ENCODE results near the gene PRM3. TPM values are rescaled to one million over a fixed set of nuclear protein-coding genes. Genes with fewer than 3 reads are reported as not detected.

Gene PRM3
- total and polyA plus RNA-seq, 2 experiments from 2014 or later = not detected

DNA sequence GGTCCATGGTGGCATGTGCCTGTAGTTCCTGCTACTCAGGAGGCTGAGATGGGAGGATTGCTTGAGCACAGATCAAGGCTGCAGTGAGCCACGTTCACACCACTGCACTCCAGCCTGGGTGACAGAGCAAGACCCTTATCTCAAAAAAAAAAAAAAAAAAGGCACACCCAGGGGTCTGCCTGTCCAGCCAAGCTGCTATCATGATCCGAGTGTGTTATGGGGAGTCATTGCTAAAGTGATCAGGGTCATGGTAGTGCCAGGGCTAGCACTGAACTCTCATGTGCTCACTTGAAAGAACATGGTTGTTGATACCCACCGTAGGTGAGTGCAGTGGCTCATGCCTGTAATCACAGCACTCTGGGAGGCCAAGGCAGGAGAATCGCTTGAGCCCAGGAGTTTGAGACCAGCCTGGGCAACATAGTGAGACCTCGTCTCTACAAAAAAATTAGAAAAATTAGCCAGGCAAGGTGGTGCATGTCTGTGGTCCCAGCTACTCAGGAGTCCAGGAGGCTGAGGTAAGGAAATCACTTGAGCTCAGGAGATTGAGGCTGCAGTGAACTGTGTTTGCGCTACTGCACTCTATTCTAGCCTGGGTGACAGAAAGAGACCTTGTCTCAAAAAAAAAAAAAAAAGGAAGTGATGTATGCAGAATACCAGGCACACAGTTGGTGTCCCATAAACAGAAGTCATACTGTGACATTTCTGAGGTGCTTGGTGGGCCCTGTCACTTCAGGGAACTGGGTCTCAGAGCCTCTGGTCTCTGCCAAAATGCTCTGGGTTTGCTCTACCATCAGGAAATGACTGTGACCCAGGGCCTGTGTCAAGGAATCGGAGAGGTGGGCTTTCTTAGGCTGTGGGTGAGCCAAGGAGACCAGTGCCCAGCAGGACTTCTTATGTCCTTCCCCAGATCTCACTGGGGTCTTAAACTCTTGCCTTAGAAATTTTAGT is 5.5 kb upstream of the PRM3 start:
- H3K9me2 ChIP-seq (ENCODE audit: insufficient read depth) = no peaks in the 10 kb centered on the region
- in situ Hi-C loops (cut with MboI) = no loop called here
- TF ChIP-seq EZH2 (IDR thresholded peaks at IDR 0.05; ENCODE audit: insufficient read depth, poor library complexity, severe bottlenecking) = no peak
- TF ChIP-seq EZH2phosphoT487 (IDR thresholded peaks at IDR 0.05; ENCODE audit: insufficient read depth, low read depth) = no peak
- H3K9ac ChIP-seq = no peak overlapping the region
- no peak for DNase-seq
- WGBS, 2 experiments (ENCODE audit: low coverage in 1 of 2, low lambda C conversion rate in 2 of 2, missing lambda C conversion rate in 2 of 2) = 71% methylated on average over 7 of the region's 7 CpGs
- H3K79me2 ChIP-seq (ENCODE audit: insufficient read depth) = no peaks in the 10 kb centered on the region
- no peaks in the 10 kb centered on the region for H3K4me1 ChIP-seq (ENCODE audit: insufficient read depth)
- H3K36me3 ChIP-seq (ENCODE audit: low read depth) = no peaks in the 10 kb centered on the region
- H3K27me3 ChIP-seq (replicated peaks; ENCODE audit: insufficient read depth) = no peaks in the 10 kb centered on the region
- no peak overlapping the region for H3K4me3 ChIP-seq
- no peaks in the 10 kb centered on the region for H3F3A ChIP-seq (ENCODE audit: insufficient read depth)
- no peak overlapping the region for H2AFZ ChIP-seq
- H3K4me2 ChIP-seq (ENCODE audit: unreplicated experiment) = no peak overlapping the region
- no peak overlapping the region for H3K27ac ChIP-seq
- H4K20me1 ChIP-seq (ENCODE audit: insufficient read depth) = no peaks in the 10 kb centered on the region
- H3K9me3 ChIP-seq (ENCODE audit: low read depth) = no peaks in the 10 kb centered on the region

DNA sequence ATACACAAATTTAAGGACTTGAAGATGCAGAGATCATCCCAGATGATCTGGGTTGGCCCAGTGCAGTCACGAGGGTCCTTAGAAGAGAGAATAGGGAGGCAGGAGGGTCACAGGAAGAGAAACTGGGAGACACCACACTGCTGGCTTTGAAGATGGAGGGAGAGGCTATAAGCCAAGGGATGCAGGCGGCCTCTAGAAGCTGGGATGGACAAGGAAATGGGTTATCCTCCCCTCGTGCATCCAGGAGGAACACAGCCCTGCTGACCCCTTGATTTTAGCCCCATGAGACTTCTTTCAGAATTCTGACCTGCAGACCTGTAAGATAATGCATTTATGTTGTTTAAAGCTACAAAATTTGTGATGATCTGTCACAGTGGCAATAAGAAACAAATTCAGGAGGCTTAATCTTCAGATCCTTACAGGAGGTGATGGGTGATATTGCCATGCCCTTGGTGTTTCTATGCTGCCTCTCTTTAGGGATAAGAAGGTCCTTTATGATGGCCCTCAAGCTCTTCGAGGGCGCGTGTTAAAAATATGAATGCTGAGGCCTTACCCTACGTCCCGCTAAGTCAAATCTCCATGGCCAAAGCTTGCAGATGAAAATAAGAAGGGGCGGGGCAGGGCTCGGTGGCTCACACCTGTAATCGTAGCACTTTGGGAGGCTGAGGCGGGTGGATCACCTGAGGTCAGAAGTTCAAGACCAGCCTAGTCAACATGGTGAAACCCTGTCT is 4.3 kb upstream of the PRM3 start:
- no peak overlapping the region for H2AFZ ChIP-seq
- H3K79me2 ChIP-seq (ENCODE audit: insufficient read depth) = no peaks in the 10 kb centered on the region
- no peaks in the 10 kb centered on the region for H3F3A ChIP-seq (ENCODE audit: insufficient read depth)
- H3K9me2 ChIP-seq (ENCODE audit: insufficient read depth) = no peaks in the 10 kb centered on the region
- no peaks in the 10 kb centered on the region for H3K9me3 ChIP-seq (ENCODE audit: low read depth)
- H3K27me3 ChIP-seq (replicated peaks; ENCODE audit: insufficient read depth) = no peaks in the 10 kb centered on the region
- no peak overlapping the region for H3K9ac ChIP-seq
- in situ Hi-C loops (cut with MboI) = no loop called here
- H4K20me1 ChIP-seq (ENCODE audit: insufficient read depth) = no peaks in the 10 kb centered on the region
- H3K4me1 ChIP-seq (ENCODE audit: insufficient read depth) = no peaks in the 10 kb centered on the region
- 76 to 78% methylated on average over 12 of the region's 12 CpGs for WGBS, 2 experiments (ENCODE audit: low coverage in 1 of 2, low lambda C conversion rate in 2 of 2, missing lambda C conversion rate in 2 of 2)
- no peak for DNase-seq
- H3K4me3 ChIP-seq = no peak overlapping the region
- no peak overlapping the region for H3K4me2 ChIP-seq (ENCODE audit: unreplicated experiment)
- H3K36me3 ChIP-seq (ENCODE audit: low read depth) = no peaks in the 10 kb centered on the region
- no peak overlapping the region for H3K27ac ChIP-seq
- TF ChIP-seq EZH2phosphoT487 (IDR thresholded peaks at IDR 0.05; ENCODE audit: insufficient read depth, low read depth) (no peak), EZH2 (IDR thresholded peaks at IDR 0.05; ENCODE audit: insufficient read depth, poor library complexity, severe bottlenecking) (no peak)

GRCh38 chr16:11276896-11277593 is 3.6 kb upstream of the PRM3 start:
- no peaks in the 10 kb centered on the region for H3K9me3 ChIP-seq (ENCODE audit: low read depth)
- H3K36me3 ChIP-seq (ENCODE audit: low read depth) = no peaks in the 10 kb centered on the region
- no peak overlapping the region for H3K27ac ChIP-seq
- H3F3A ChIP-seq (ENCODE audit: insufficient read depth) = no peaks in the 10 kb centered on the region
- no peak overlapping the region for H3K4me2 ChIP-seq (ENCODE audit: unreplicated experiment)
- H3K9me2 ChIP-seq (ENCODE audit: insufficient read depth) = no peaks in the 10 kb centered on the region
- TF ChIP-seq EZH2phosphoT487 (IDR thresholded peaks at IDR 0.05; ENCODE audit: insufficient read depth, low read depth) (no peak), EZH2 (IDR thresholded peaks at IDR 0.05; ENCODE audit: insufficient read depth, poor library complexity, severe bottlenecking) (no peak)
- no peaks in the 10 kb centered on the region for H3K79me2 ChIP-seq (ENCODE audit: insufficient read depth)
- no peak overlapping the region for H3K9ac ChIP-seq
- no peak for DNase-seq
- H4K20me1 ChIP-seq (ENCODE audit: insufficient read depth) = no peaks in the 10 kb centered on the region
- in situ Hi-C loops (cut with MboI) = no loop called here
- WGBS, 2 experiments (ENCODE audit: low coverage in 1 of 2, low lambda C conversion rate in 2 of 2, missing lambda C conversion rate in 2 of 2) = 49 to 50% methylated on average over 11 of the region's 11 CpGs
- H2AFZ ChIP-seq = no peak overlapping the region
- H3K4me1 ChIP-seq (ENCODE audit: insufficient read depth) = no peaks in the 10 kb centered on the region
- no peaks in the 10 kb centered on the region for H3K27me3 ChIP-seq (replicated peaks; ENCODE audit: insufficient read depth)
- H3K4me3 ChIP-seq = no peak overlapping the region

DNA sequence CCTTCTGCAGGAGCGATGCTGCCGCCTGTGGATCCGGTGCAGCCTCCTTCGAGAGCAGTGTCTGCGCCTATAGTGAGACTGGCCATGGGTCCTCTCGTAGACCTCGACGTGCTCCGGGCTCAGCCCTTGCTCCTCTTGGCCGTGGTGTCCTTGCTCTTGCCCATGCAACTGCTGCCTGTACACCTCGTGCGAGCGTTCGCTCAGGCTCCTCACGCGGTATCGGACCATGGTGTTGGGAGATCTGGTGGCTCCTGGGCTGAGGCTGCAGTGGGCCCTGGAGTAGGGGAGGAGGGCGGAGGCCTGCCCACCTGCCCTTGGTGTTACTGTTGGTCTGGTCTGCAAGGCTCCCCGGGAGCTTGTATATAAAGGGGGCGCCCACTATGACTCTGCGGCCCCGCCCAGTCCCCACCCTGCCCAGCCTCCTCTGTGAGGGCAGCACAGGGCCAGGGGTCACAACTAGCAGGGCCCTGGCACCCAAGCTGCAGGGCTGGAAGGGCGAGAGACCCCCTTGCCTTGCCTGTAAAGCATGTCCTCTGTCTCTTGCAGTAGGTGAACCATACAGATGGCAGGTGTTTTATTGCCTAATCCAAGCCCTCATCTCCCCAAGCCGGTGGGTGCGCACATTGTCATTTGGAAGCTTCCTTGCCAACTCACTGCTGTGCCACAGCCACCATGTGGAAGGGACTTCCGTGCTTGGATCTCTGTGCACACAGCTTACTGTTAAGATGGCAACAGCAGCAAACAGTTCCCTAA is 2.9 kb upstream of the PRM3 start, which contains the start of gene PRM2:
PRM2 (minus strand) TSS at position 338 of the 753 bp plus-strand sequence; CDS start at position 228, 110 bp downstream.
- Histone ChIP-seq H3K27ac (no peak within 1 kb of the TSS), H3K9me2 (ENCODE audit: insufficient read depth) (no peaks in the 10 kb centered on the region), H3K4me2 (ENCODE audit: unreplicated experiment) (no peak within 1 kb of the TSS), H3K4me3 (no peak within 1 kb of the TSS), H3K9ac (no peak within 1 kb of the TSS), H3K79me2 (ENCODE audit: insufficient read depth) (no peaks in the 10 kb centered on the region), H3F3A (ENCODE audit: insufficient read depth) (no peaks in the 10 kb centered on the region), H4K20me1 (ENCODE audit: insufficient read depth) (no peaks in the 10 kb centered on the region), H3K36me3 (ENCODE audit: low read depth) (no peaks in the 10 kb centered on the region), H3K27me3 (replicated peaks; ENCODE audit: insufficient read depth) (no peaks in the 10 kb centered on the region), H3K4me1 (ENCODE audit: insufficient read depth) (no peaks in the 10 kb centered on the region), H2AFZ (no peak within 1 kb of the TSS), H3K9me3 (ENCODE audit: low read depth) (no peaks in the 10 kb centered on the region)
- TF ChIP-seq EZH2phosphoT487 (IDR thresholded peaks at IDR 0.05; ENCODE audit: insufficient read depth, low read depth) (no peak), EZH2 (IDR thresholded peaks at IDR 0.05; ENCODE audit: insufficient read depth, poor library complexity, severe bottlenecking) (no peak)
- WGBS, 2 experiments (ENCODE audit: low coverage in 1 of 2, low lambda C conversion rate in 2 of 2, missing lambda C conversion rate in 2 of 2) = 83 to 87% methylated on average over 23 to 26 of the region's 26 CpGs
- no peak for DNase-seq
- in situ Hi-C loops (cut with MboI) = no loop called here

Measured in GM23248 (cell line).